GM12801 (cell line): ENCODE results near the gene NPB.

Experiments used
- CTCF ChIP-seq: IDR thresholded peaks from one replicate; pipeline ENCODE4 v1.5.1; 2011; ENCODE audit warnings: control low read depth; ENCODE audit not compliant: insufficient read length; ENCODE audit errors: extremely low read depth

Gene NPB

DNA sequence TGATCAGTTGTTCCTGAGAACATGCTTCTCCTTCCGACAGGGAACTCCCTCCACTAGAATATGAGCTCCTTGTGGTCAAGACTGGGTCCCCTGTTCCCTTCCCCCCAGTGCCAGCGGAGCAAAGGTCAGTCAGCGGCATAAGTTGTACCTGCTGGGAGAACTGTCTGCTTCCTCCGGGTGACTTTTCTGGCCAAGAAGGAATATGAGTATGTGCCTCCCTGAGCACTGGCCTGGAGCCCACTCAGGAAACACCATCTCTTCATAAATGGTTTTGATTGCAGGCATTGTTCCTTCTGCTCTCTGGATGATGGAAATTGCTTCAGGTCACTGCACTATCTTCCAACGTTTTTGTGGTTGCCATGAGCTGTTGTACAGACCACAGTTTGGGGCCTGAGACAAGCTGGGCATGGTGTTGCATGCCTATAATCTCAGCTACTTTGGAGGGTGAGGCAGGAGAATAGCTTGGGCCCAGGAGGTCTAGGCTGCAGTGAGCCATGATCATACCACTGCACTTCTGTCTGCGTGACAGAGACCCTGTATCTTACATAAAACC, 38.8 kb upstream of the NPB start:
- no peak for TF ChIP-seq CTCF

GRCh38 chr17:81863833-81864768, 37.9 kb upstream of the NPB start:
- TF ChIP-seq CTCF: no peak

- TF ChIP-seq CTCF: no peak
These were observed 36.7 kb upstream of the NPB start for GRCh38 chr17:81865358-81865732.

DNA sequence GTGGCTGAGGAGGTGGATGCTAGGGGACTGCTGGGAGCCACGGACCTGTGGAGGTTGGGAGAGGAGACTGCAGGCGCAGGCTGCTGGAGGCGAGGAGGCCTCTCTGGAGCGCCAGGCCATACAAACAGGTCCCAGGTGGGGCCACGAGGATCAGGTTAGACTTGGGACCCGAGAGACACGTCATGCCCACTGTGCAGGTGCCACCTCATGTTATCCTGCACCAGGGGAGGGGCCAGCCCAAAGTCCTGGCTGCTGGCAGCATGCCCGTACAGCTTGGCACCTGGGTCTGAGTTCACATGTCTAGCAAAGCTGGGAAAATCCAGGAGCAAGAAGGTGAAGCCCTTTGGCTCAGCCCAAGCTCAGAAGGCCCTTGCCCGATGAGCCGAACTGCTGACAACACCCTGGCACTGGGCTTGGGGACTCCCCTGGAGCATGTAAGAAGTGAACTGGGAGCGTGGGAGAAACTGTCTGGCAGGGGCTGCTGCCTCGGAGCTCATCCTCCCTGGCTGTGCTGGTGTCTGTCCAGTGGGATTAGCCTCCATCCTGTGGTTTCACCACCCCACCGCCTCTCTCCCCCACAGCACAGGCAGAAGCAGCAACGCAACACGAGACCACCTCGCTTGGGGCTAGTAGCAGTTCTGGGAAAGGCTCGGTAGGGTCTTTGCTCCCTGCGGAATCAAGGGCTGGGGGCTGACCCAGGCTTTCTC, 36.2 kb upstream of the NPB start:
- no peak for TF ChIP-seq CTCF

DNA sequence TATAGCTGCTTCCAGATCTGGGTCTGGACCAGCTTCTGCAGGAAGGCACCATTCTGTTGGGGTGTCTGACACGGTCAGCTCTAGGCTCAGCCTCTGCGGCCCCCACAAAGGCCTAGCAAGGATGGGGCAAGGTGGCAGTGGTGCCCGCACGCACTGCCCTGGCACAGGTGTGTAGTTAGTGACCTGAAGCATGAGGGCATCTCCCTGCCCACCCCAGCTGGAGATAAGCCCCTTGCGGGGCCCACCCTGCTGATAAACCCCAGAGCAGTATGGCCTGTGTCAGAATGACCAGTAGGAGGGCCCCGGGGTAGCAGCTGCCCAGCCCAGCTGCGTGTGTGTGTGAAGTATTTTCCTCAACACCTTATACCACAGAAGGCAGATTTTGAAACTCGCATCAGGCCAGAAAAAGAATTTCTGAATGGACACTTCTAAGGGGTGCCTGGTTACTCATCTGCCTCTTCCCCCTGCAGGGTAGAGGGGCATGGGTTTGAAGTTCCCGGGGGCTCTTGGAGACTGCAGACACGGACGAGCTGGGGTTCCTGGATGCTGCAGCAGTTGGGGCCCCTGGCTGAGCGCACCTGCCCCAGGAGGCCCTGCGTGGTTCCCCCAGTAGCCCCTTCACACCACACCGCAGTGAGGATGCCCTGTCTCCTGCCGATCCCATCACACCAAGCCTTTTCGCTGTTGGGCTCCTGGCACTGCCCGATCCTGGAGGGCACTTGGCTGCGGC, 35.4 kb upstream of the NPB start:
- TF ChIP-seq CTCF: no peak

GRCh38 chr17:81867170-81867990, 34.7 kb upstream of the NPB start:
- no peak for TF ChIP-seq CTCF
